ENCODE data around the gene HEATR3.

HEATR3 gene, protein sequence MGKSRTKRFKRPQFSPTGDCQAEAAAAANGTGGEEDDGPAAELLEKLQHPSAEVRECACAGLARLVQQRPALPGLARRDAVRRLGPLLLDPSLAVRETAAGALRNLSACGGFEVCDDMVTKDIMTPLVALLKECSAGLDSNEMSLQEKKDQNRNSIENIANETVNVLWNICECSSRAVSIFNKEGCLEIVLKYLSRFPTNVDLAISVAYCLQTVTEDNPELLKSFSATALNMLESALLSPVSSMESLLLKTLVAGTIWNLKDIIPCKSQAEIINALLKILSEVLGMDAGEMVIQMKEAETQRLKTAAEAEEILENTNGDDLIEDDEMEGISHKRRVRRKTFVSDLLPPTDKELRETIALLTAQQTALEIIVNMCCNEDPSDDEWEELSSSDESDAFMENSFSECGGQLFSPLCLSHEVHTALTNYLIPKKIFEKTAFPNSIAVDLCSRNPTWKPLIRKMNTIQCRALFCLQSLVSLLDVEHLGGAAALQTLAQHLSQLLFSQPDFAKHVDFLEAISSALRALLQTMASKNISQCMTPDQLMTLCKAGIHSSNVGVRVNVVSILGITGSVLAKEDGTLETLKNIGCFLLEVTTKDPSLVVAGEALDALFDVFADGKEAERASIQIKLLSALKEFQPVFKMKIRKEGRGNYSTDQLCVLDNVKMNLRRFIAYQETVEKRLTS

GRCh38 chr16:50065624-50066481, at the start of gene HEATR3:
TSS of gene HEATR3 (plus strand) at chr16:50065970. CDS start at chr16:50066132, 162 bp downstream.
- peak; percentile 90 to 98 for DNase-seq

GRCh38 chr16:50017553-50017952, 48.2 kb upstream of the HEATR3 start:
- no peak for DNase-seq

DNA sequence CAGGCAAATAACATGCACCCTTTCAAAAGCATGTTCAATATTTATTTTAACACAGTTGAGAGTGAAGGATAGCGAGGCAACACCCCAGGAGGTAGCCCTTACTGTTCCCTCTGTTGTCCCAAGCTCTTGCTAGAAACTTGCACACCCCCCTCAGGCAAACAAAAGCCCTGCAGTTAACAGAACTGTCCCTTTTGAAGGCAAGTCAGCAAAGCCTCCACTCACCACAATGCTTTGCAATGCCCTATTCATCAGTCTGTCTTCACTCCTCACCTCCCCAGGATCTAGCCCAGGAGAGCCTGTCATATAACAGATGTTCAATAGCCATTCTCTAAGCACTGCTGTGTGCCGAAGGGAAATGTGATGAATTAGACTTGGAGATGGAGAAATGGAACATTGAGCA, 44.2 kb upstream of the HEATR3 start:
- no peak for DNase-seq

- DNase-seq: no peak
Observed at GRCh38 chr16:50023641-50024040, 42.1 kb upstream of the HEATR3 start.

DNA sequence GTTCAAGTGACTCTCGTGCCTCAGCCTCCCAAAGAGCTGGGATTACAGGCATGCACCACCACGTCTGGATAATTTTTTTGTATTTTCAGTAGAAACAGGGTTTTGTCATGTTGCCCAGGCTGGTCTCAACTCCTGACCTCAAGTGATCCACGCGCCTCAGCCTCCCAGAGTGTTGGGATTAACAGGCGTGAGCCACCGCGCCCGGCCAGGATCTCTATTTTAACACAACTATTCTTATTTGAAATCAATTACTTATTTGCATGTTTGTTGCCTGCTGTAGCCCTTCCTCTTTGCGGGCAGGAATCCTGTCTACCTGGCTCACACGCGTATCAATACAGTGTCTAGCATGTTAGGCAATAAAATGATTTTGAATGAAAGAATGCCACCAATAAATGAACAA, 41.6 kb upstream of the HEATR3 start:
- no peak for DNase-seq

DNA sequence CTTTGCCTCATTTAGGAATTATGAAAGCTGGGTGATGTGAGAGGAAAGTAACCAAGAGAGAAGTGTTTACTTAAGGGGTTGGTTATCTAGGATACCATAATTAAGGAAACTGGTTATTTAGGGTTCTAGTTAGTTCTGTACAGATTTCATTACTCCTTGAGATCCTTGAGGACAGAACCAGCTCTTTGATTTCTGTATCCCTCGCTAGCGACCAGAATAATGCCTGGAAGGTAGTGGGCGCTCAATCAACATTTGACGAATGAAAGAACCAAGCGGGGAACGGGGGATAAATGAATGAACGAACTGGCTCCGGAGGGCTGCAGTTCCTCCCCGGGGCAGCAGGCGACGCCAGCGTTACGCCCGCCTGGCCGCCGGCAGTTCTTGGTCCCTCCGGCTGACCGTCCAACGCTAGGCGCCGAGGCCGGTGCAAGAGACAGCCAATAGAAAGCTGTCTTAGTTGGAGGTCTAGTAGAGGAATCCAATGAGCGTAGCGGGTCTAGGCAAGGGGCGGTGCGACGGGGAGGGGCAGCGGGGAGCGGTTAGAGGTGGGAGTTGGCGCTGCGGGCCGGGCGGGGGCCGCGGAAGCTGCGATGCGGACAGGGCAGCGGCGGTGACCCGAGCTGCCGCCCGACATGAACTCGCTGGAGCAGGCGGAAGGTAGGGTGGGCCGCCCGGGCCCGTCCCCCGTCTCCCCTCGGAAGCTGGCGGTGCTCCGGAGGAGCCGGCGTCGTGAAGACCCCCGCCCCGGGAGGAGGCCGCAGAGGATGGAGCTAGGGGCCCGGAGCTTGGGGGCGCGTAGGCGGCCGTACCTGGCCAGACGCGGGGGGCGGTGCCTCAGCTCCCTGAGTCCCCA, 40.9 kb upstream of the HEATR3 start, which contains the start of gene CNEP1R1:
Gene CNEP1R1 (plus strand): TSS at position 542 of the 853 bp plus-strand sequence. CDS start 91 bp downstream, at position 633.
- peak; percentile 96 to 99 for DNase-seq

GRCh38 chr16:50025537-50025931, 40.2 kb upstream of the HEATR3 start:
- no peak for DNase-seq

GRCh38 chr16:50027829-50028228, 37.9 kb upstream of the HEATR3 start:
- DNase-seq: no peak

DNA sequence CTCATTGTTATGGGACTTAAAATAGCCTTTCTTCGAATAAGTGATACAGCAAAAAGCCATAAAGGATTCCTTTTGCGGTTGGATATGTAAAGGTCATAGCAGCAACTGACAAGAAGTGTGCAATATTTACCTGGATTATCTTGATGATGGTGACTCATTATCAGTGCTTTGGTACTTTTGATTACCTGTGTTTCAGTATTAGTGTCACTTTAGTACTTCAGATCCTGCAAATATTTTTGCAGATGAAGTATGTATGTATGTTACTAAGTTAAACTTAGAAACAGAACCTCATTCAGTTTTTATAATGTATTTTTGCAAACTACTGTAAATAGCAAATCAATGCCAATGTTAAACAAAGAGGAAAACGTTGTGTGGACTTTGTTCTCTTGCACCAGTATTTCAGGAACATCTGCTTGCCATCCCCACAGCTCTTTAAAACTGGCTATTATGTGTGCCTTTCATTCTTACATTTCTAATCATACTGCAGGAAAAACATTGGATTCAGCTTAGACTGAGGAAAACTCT, 30.2 kb upstream of the HEATR3 start:
- no peak for DNase-seq

DNA sequence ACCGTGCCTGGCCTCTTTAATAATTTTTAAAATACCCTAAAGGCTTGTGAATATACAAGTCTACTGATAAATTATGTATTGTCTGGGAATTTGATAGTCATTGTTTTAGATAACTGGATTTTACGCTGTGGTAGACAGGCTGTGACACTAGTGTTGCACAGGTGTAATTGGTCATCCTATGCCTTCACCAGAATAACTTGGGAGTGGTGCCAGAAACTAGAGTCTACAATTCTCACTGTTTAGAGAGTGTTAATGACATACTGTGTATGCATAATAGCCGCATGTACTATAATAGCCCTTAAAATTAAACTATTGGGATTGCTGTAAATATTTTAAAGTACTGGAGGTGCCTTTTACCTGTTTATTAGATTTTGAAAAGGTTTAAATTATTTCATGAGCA, 29.3 kb upstream of the HEATR3 start:
- no peak for DNase-seq

DNA sequence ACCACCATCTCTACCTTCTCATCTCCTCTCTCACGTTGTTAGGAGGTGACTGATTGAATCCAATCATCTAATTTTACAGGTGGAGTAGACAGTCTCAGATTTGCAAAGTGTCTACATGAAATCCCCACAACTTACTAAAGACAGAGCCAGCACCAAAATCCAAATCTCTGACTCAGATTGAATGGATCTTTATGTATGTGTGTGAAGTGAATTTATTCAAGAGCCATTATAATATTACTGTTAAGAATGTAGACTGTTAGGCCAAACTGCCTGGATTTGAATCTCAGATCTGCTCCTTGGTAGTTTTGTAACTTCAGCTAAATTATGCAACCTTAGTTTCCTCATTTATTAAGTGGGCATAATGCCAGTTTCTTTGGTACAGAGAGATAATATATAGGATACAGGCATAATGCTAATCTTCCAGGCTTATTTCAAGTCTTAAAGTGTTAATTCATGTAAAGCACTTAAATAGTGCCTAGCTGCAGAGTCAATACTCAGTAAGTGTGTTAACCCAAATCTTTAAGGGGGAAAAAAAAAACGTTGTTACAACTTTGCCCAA, 28.0 kb upstream of the HEATR3 start:
- peak; percentile 80 to 96 for DNase-seq

GRCh38 chr16:50038286-50038685, 27.5 kb upstream of the HEATR3 start:
- peak in 1 of 2 donors; percentile 34 for DNase-seq

GRCh38 chr16:50038756-50039529, 26.8 kb upstream of the HEATR3 start:
- peak; percentile 92 to 99 for DNase-seq

- no peak for DNase-seq
Observed at GRCh38 chr16:50040018-50040417, 25.8 kb upstream of the HEATR3 start.

- DNase-seq: no peak
Observed at GRCh38 chr16:50040710-50041109, 25.1 kb upstream of the HEATR3 start.

- no peak for DNase-seq
Observed at GRCh38 chr16:50043358-50043757, 22.4 kb upstream of the HEATR3 start.

DNA sequence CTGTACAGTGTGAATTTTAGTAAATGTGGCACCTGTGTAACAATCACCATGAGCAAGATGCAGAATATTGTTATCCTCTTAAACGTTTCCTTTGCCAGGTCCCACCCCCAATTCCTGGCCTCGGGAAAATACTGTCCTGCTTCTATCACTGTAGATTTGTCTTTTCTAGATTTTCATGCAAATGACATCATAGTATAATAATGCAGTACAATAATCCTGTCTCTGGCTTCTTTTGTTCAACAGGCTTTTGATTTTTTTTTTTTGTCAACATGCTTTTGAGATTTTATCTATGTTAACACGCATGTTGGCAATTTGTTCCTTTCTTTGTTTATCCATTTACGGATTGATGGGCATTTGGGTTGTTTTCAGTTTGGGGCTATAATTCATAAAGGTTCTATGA, 20.4 kb upstream of the HEATR3 start:
- no peak for DNase-seq

DNA sequence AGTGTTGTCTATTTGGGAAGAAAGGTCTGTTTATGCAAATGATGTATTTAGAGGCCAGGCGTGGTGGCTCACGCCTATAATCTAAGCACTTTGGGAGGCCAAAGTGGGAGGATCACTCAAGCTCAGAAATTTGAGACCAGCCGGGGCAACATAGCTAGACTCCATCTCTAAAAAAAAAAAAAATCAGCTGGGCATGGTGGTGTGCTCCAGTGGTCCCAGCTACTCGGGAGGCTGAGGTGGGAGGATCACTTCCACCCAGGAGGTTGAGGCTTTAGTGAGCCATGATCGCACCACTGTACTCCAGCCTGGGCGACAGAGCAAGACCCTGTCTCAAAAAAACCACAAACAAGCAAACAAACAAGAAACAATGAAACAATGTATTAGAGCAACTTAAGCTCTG, 18.9 kb upstream of the HEATR3 start:
- DNase-seq: no peak

- no peak for DNase-seq
Observed at GRCh38 chr16:50047864-50048263, 17.9 kb upstream of the HEATR3 start.

DNA sequence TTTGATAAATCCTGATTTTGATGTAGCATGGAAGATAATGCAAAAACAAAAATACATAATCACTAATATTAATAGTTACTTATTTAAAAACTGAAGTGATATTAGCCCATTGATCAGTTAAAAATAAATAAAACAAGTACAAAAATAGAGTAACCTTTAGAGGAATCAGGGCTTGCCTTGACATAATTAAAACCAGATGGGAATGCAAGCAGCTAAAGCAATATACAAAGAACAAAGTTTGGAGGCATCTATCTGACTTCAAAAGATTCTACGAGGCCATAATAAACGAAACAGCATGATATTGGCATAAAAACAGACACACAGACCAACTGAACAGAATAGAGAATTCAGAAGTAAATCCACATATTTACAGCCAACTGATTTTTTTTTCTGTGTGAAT, 15.0 kb upstream of the HEATR3 start:
- DNase-seq: no peak

DNA sequence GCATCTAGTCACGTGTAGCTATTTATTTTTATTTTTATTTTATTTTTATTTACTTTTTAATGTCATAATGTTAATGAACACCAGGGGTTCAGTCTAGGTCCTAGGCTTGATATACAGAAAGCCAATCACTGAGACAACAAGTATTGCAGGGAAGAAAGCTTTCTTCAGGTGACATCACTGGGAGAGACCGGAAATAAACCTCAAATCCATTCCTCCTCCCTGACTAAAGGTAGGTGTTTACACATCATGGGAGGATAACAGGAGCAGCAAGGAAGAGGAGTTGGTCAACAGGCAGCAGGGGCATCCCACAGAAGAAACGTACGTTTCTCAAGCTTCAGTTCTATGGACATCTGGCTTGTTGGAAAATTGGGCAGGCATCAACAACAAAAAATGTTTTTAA, 9.5 kb upstream of the HEATR3 start:
- DNase-seq: no peak
